GM23338 (cell line): ENCODE data around the gene ATP5ME. TPM values are rescaled to one million over a fixed set of nuclear protein-coding genes. Genes with fewer than 3 reads are reported as not detected.

Source experiments
- ATAC-seq: fragments of 200-7000 bp; cut with Tn5 transposase; 3 replicates; pipeline ENCODE4 v1.9.1; 2020
- DNase-seq: peaks from one replicate; pipeline ENCODE4 v3.0.0-alpha.2; 2015; ENCODE audit warnings: low spot score
- H2AFZ ChIP-seq: fragments of 200-600 bp; sonication (generic); 2 replicates; pipeline ENCODE4 v1.8.0; 2016; ENCODE audit warnings: antibody characterized with exemption, mild to moderate bottlenecking, moderate library complexity
- H3F3A ChIP-seq: fragments of 200-600 bp; sonication (generic); replicated peaks from 2 replicates; pipeline ENCODE4 v1.8.0; 2017; ENCODE audit warnings: antibody characterized with exemption, mixed run types, low read depth
- H3K27ac ChIP-seq: fragments of 200-600 bp; sonication (generic); 2 replicates; pipeline ENCODE4 v1.6.1; 2016; ENCODE audit warnings: low read depth
- H3K27me3 ChIP-seq: fragments of 200-600 bp; sonication (generic); 2 replicates; pipeline ENCODE4 v1.8.0; 2016; ENCODE audit warnings: mild to moderate bottlenecking, mixed run types, moderate library complexity; ENCODE audit not compliant: insufficient read depth
- H3K36me3 ChIP-seq: fragments of 200-600 bp; sonication (generic); 2 replicates; pipeline ENCODE4 v1.8.0; 2016; ENCODE audit warnings: mild to moderate bottlenecking; ENCODE audit not compliant: insufficient read depth
- H3K4me1 ChIP-seq: fragments of 200-600 bp; sonication (generic); 2 replicates; pipeline ENCODE4 v1.8.0; 2016; ENCODE audit warnings: mild to moderate bottlenecking, moderate library complexity; ENCODE audit not compliant: insufficient read depth
- H3K4me2 ChIP-seq: fragments of 200-600 bp; sonication (generic); 2 replicates; pipeline ENCODE4 v1.7.1; 2017; ENCODE audit warnings: mixed run types
- H3K4me3 ChIP-seq: fragments of 200-600 bp; sonication (generic); 2 replicates; pipeline ENCODE4 v1.6.1; 2016; ENCODE audit warnings: mixed run types
- H3K79me2 ChIP-seq: fragments of 200-600 bp; sonication (generic); replicated peaks from 2 replicates; pipeline ENCODE4 v1.8.0; 2017; ENCODE audit warnings: mild to moderate bottlenecking; ENCODE audit not compliant: insufficient read depth
- H3K9me2 ChIP-seq: fragments of 200-600 bp; sonication (generic); 2 replicates; pipeline ENCODE4 v1.8.0; 2017; ENCODE audit not compliant: insufficient read depth
- H4K20me1 ChIP-seq: fragments of 200-600 bp; sonication (generic); replicated peaks from 2 replicates; pipeline ENCODE4 v1.8.0; 2017; ENCODE audit warnings: mild to moderate bottlenecking; ENCODE audit not compliant: insufficient read depth
- H3K27ac Mint-ChIP-seq: 2 replicates; pipeline ENCODE4 v1.8.0; 2020; ENCODE audit warnings: inconsistent platforms, mild to moderate bottlenecking, moderate library complexity, mixed read lengths
- H3K27me3 Mint-ChIP-seq: 3 replicates; pipeline ENCODE4 v1.8.0; 2022; ENCODE audit warnings: low read depth, mild to moderate bottlenecking, moderate library complexity, mixed read lengths, inconsistent platforms; ENCODE audit not compliant: insufficient read depth, poor library complexity
- H3K36me3 Mint-ChIP-seq: 3 replicates; pipeline ENCODE4 v1.8.0; 2021; ENCODE audit warnings: low read depth, mild to moderate bottlenecking, inconsistent platforms, moderate library complexity, mixed read lengths
- H3K4me1 Mint-ChIP-seq: 3 replicates; pipeline ENCODE4 v1.8.0; 2020; ENCODE audit warnings: mild to moderate bottlenecking, inconsistent platforms, mixed read lengths
- H3K4me3 Mint-ChIP-seq: 3 replicates; pipeline ENCODE4 v1.8.0; 2021; ENCODE audit warnings: moderate library complexity, mild to moderate bottlenecking, inconsistent platforms, mixed read lengths
- H3K9me3 Mint-ChIP-seq: 3 replicates; pipeline ENCODE4 v1.8.0; 2020; ENCODE audit warnings: moderate library complexity, mild to moderate bottlenecking, inconsistent platforms, mixed read lengths
- CTCF ChIP-seq, 2 experiments: fragments of 200-600 bp in 1 of 2; sonication (generic) in 1 of 2; conservative IDR thresholded peaks; 2 replicates each; pipeline versions ENCODE4 v1.5.1 to v1.6.1; 2016 to 2017; ENCODE audit warnings: antibody characterized with exemption in 2 of 2, low read depth in 2 of 2, mild to moderate bottlenecking in 2 of 2, moderate library complexity in 1 of 2
- EZH2phosphoT487 ChIP-seq: fragments of 200-600 bp; sonication (generic); IDR thresholded peaks from one replicate; pipeline ENCODE4 v1.8.1; 2018; ENCODE audit warnings: antibody characterized with exemption; ENCODE audit not compliant: unreplicated experiment
- JUNB ChIP-seq: IDR thresholded peaks from one replicate; pipeline ENCODE4 v1.6.1; 2016; ENCODE audit warnings: antibody characterized with exemption; ENCODE audit not compliant: unreplicated experiment
- ZNF462 ChIP-seq: fragments of 250-450 bp; sonication (Bioruptor Pico); IDR thresholded peaks from 2 replicates; pipeline ENCODE4 v1.5.0; 2020; ENCODE audit warnings: mild to moderate bottlenecking, moderate library complexity
- polyA plus RNA-seq: library from polyadenylated mRNA; unstranded; fragments of >200 nt; fragmentation: Nextera tagmentation; extraction: Ambion mirVana; gene quantifications from 2 replicates; pipeline ENCODE4 v1.2.1, GENCODE V29; 2016
- total RNA-seq: library from RNA; depleted of rRNA; stranded (reverse); fragments of >200 nt; shearing (Covaris generic); gene quantifications from 2 replicates; pipeline ENCODE4 v1.2.3, GENCODE V29; 2014

Gene ATP5ME
- total and polyA plus RNA-seq, 2 experiments from 2014 or later, result 60.5 to 2,021 TPM

GRCh38 chr4:654871-655463, 19.1 kb downstream of the ATP5ME start (continued):
- TF ChIP-seq ZNF462 (CRISPR knock-in tag), result no peak
- TF ChIP-seq CTCF (conservative IDR thresholded peaks at IDR 0.05; ENCODE audit: low read depth in 2 of 2), result no peak

GRCh38 chr4:654503-654845, 19.6 kb downstream of the ATP5ME start:
- ATAC-seq, result no peak
- Histone ChIP-seq H3F3A (0 out of 2 replicates have a peak, but pooled peaks cover 2% of the 10 kb centered on the region), H3K9me2 (no peaks in the 10 kb centered on the region), H3K4me3 (no peak overlapping the region), H3K27ac (no peak overlapping the region), H3K4me2 (no peak overlapping the region), H4K20me1 (no peaks in the 10 kb centered on the region), H2AFZ (no peak overlapping the region), H3K36me3 (no peaks in the 10 kb centered on the region), H3K4me1 (no peaks in the 10 kb centered on the region), H3K27me3 (no peaks in the 10 kb centered on the region), H3K79me2 (no peaks in the 10 kb centered on the region)
- Mint-ChIP-seq H3K4me1 (no peaks in the 10 kb centered on the region; the same call in 2 of the 3 replicates), H3K4me3 (no peak overlapping the region), H3K36me3 (no peaks in the 10 kb centered on the region; the same call in 2 of the 3 replicates), H3K9me3 (no peaks in the 10 kb centered on the region), H3K27me3 (peaks cover 13% of the 10 kb centered on the region), H3K27ac (no peak overlapping the region)
- no peak for DNase-seq
- TF ChIP-seq EZH2phosphoT487, result no peak
- no peak for TF ChIP-seq CTCF (conservative IDR thresholded peaks at IDR 0.05; ENCODE audit: low read depth in 2 of 2)
- TF ChIP-seq JUNB, result no peak
